B cell (primary cell): ENCODE data around the gene CELF4. TPM values are rescaled to one million over a fixed set of nuclear protein-coding genes. Genes with fewer than 3 reads are reported as not detected.

Experiments used
- ATAC-seq: fragments of 200-7000 bp; cut with Tn5 transposase; one replicate; pipeline ENCODE4 v1.10.0; 2021; ENCODE audit warnings: low read depth, mild to moderate bottlenecking, moderate number of reproducible peaks, moderate library complexity
- CTCF ChIA-PET: fragments of 350-600 bp; sonication (Branson Sonifier 250); formaldehyde crosslinking; loops from one replicate; lab custom pipeline; 2021; ENCODE audit warnings: antibody characterized with exemption, inconsistent platforms; lab: Charles Lee
- POLR2A ChIA-PET: fragments of 350-600 bp; sonication (Branson Sonifier 250); formaldehyde crosslinking; loops from one replicate; lab custom pipeline; 2021; ENCODE audit warnings: antibody characterized with exemption; lab: Charles Lee
- DNase-seq: peaks from one replicate; pipeline ENCODE4 v3.0.0; 2013
- H2AFZ ChIP-seq: 2 replicates; pipeline ENCODE4 v1.6.1; 2012; ENCODE audit warnings: mild to moderate bottlenecking, low read depth, low read length; ENCODE audit not compliant: insufficient read depth, poor library complexity, severe bottlenecking
- H3K27ac ChIP-seq, 2 donors: 1 replicate in 1 of 2; 2 replicates in 1 of 2; pipeline ENCODE4 v1.5.1; 2012 to 2013; ENCODE audit warnings: low read length in 2 of 2, mild to moderate bottlenecking in 2 of 2, moderate library complexity in 1 of 2
- H3K27me3 ChIP-seq, 4 experiments: fragments of 200-600 bp in 1 of 4; sonication (generic) in 1 of 4; replicated peaks in 1 of 4; 1 replicate in 2 of 4; 2 replicates in 2 of 4; pipeline versions ENCODE4 v1.6.1 to v1.7.0; 2013 to 2016; ENCODE audit warnings: low read length in 3 of 4, mild to moderate bottlenecking in 2 of 4, mixed read lengths in 1 of 4, moderate library complexity in 1 of 4; ENCODE audit not compliant: insufficient read depth in 4 of 4, control insufficient read depth in 3 of 4; ENCODE audit errors: control extremely low read depth in 1 of 4
- H3K36me3 ChIP-seq, 2 experiments: replicated peaks in 1 of 2; 1 replicate in 1 of 2; 2 replicates in 1 of 2; pipeline versions ENCODE4 v1.6.1 to v1.7.1; 2013; ENCODE audit warnings: low read length in 1 of 2; ENCODE audit not compliant: insufficient read depth in 2 of 2, control insufficient read depth in 1 of 2; ENCODE audit errors: control extremely low read depth in 1 of 2, extremely low read depth in 1 of 2
- H3K4me1 ChIP-seq, 2 donors: fragments of 200-600 bp in 1 of 2; sonication (generic) in 1 of 2; 1 replicate in 1 of 2; 2 replicates in 1 of 2; pipeline versions ENCODE4 v1.5.1 to v1.6.1; 2013 to 2017; ENCODE audit warnings: low read length in 2 of 2; ENCODE audit not compliant: control insufficient read depth in 2 of 2, insufficient read depth in 2 of 2
- H3K4me2 ChIP-seq: replicated peaks from 2 replicates; pipeline ENCODE3; 2012; ENCODE audit warnings: mild to moderate bottlenecking, low read depth, low read length; ENCODE audit not compliant: poor library complexity, severe bottlenecking
- H3K4me3 ChIP-seq, 5 experiments: fragments of 200-600 bp in 1 of 5; sonication (generic) in 1 of 5; 1 replicate in 3 of 5; 2 replicates in 2 of 5; pipeline versions ENCODE4 v1.5.1 to v1.7.0; 2011 to 2016; ENCODE audit warnings: low read length in 4 of 5, mild to moderate bottlenecking in 4 of 5, low read depth in 2 of 5, control low read depth in 1 of 5, moderate library complexity in 1 of 5; ENCODE audit not compliant: insufficient read depth in 1 of 5; ENCODE audit errors: control extremely low read depth in 1 of 5, extremely low read depth in 1 of 5
- H3K79me2 ChIP-seq: fragments of 200-600 bp; sonication (generic); one replicate; pipeline ENCODE4 v1.6.0; 2016; ENCODE audit warnings: low read length; ENCODE audit not compliant: control insufficient read depth, insufficient read depth
- H3K9ac ChIP-seq: fragments of 200-600 bp; sonication (generic); 2 replicates; pipeline ENCODE4 v1.6.1; 2017; ENCODE audit warnings: mild to moderate bottlenecking, low read length, moderate library complexity
- H3K9me3 ChIP-seq, 3 donors: one replicate each; pipeline versions ENCODE4 v1.6.1 to v1.7.1; 2013; ENCODE audit warnings: low read length in 2 of 3; ENCODE audit not compliant: control insufficient read depth in 2 of 3, insufficient read depth in 1 of 3; ENCODE audit errors: control extremely low read depth in 1 of 3
- H4K20me1 ChIP-seq: 2 replicates; pipeline ENCODE4 v1.6.0; 2012; ENCODE audit warnings: mild to moderate bottlenecking, low read length; ENCODE audit not compliant: insufficient read depth, control insufficient read depth, poor library complexity, severe bottlenecking
- H3K27ac Mint-ChIP-seq: one replicate; pipeline ENCODE4 v1.8.0; 2021; ENCODE audit warnings: mixed read lengths
- H3K27me3 Mint-ChIP-seq: one replicate; pipeline ENCODE4 v1.8.0; 2021; ENCODE audit warnings: mixed read lengths
- H3K4me1 Mint-ChIP-seq: one replicate; pipeline ENCODE4 v1.8.0; 2021; ENCODE audit warnings: mixed read lengths
- H3K4me3 Mint-ChIP-seq: one replicate; pipeline ENCODE4 v1.8.0; 2021; ENCODE audit warnings: mixed read lengths
- H3K9me3 Mint-ChIP-seq: one replicate; pipeline ENCODE4 v1.8.0; 2022; ENCODE audit warnings: mixed read lengths; ENCODE audit not compliant: insufficient read depth
- CTCF ChIP-seq: fragments of 200-600 bp; IDR thresholded peaks from one replicate; pipeline ENCODE4 v1.8.0; 2022; ENCODE audit warnings: antibody characterized with exemption, mild to moderate bottlenecking
- EZH2 ChIP-seq: IDR thresholded peaks from 2 replicates; pipeline ENCODE4 v1.6.1; 2012; ENCODE audit warnings: borderline replicate concordance, low read depth, mild to moderate bottlenecking, moderate library complexity, low read length; ENCODE audit not compliant: insufficient read depth, poor library complexity, severe bottlenecking
- WGBS: methylation state at CpG from one replicate; pipeline ENCODE4 v1.1.5; 2013; ENCODE audit warnings: missing lambda C conversion rate; ENCODE audit not compliant: insufficient coverage; 5-methylcytosine and 5-hydroxymethylcytosine counted together
- intact Hi-C: fragments of 100-400 bp; cut with micrococcal nuclease; formaldehyde crosslinking; loops from one replicate; pipeline ENCODE4 v1.10.0; 2022
- polyA plus RNA-seq: library from polyadenylated mRNA; depleted of rRNA; stranded (reverse); fragments of >200 nt; gene quantifications from 2 replicates; pipeline ENCODE4 v1.2.3, GENCODE V29; 2012
- total RNA-seq, 2 donors: library from RNA; stranded (reverse); fragments of 120-200 nt in 1 of 2; gene quantifications; 1 replicate in 1 of 2; 2 replicates in 1 of 2; pipeline versions ENCODE4 v1.2.3 to v1.2.4, GENCODE V29; 2013 to 2022

CELF4 gene
- total and polyA plus RNA-seq, 2 donors (not counting 1 experiment from before 2014, with no cell fraction given): not detected

GRCh38 chr18:37305066-37305465, 260.5 kb downstream of the CELF4 start:
- Histone ChIP-seq H3K4me1 (no peaks in the 10 kb centered on the region), H3K4me3 (no peak overlapping the region), H3K9me3 (no peaks in the 10 kb centered on the region), H3K27me3 (no peaks in the 10 kb centered on the region), H3K27ac (no peak overlapping the region), H3K9ac (no peak overlapping the region), H3K36me3 (no peaks in the 10 kb centered on the region), H4K20me1 (no peaks in the 10 kb centered on the region), H3K4me2 (no peak overlapping the region), H3K79me2 (no peaks in the 10 kb centered on the region), H2AFZ (no peak overlapping the region)
- 89% methylated on average over 6 of the region's 13 CpGs for WGBS
- Mint-ChIP-seq H3K4me3 (no peak overlapping the region), H3K9me3 (no peaks in the 10 kb centered on the region), H3K27me3 (no peaks in the 10 kb centered on the region), H3K4me1 (no peaks in the 10 kb centered on the region), H3K27ac (no peak overlapping the region)
- ChIA-PET POLR2A (no interaction called here), CTCF (interaction anchor here (0.6 kb wide), 1 partner anchor 56 kb away, joined by 3 read pairs; no protein-coding TSS in a partner anchor)
- intact Hi-C loops: no loop called here
- ATAC-seq (no peak), DNase-seq (no peak)
- TF ChIP-seq EZH2 (no peak), CTCF (no peak)

- WGBS: 95% methylated on average over 4 of the region's 5 CpGs
- no peaks in the 10 kb centered on the region for H3K4me1 ChIP-seq
- Mint-ChIP-seq H3K4me3 (no peak overlapping the region), H3K27me3 (no peaks in the 10 kb centered on the region), H3K9me3 (no peaks in the 10 kb centered on the region), H3K27ac (no peak overlapping the region), H3K4me1 (no peaks in the 10 kb centered on the region)
- intact Hi-C loops: no loop called here
- H3K4me3 ChIP-seq: no peak overlapping the region
- no peaks in the 10 kb centered on the region for H3K36me3 ChIP-seq
- H4K20me1 ChIP-seq: no peaks in the 10 kb centered on the region
- ATAC-seq: no peak
- DNase-seq: no peak
- no peaks in the 10 kb centered on the region for H3K79me2 ChIP-seq
- ChIA-PET CTCF (no interaction called here), POLR2A (no interaction called here)
- no peak overlapping the region for H3K27ac ChIP-seq
- H3K9ac ChIP-seq: no peak overlapping the region
- no peaks in the 10 kb centered on the region for H3K9me3 ChIP-seq
- no peak overlapping the region for H3K4me2 ChIP-seq
- TF ChIP-seq CTCF (no peak), EZH2 (no peak)
- no peak overlapping the region for H2AFZ ChIP-seq
- H3K27me3 ChIP-seq: no peaks in the 10 kb centered on the region
Observed at GRCh38 chr18:37304012-37304680, 261.5 kb downstream of the CELF4 start.
